Progenitor cell of endocrine pancreas (in vitro differentiated cells): ENCODE results near the gene OR9A2. TPM values are rescaled to one million over a fixed set of nuclear protein-coding genes. Genes with fewer than 3 reads are reported as not detected.
"Not testable (repeated sequence)": the region's sequence is repeated elsewhere in the genome, so short reads cannot be mapped to it uniquely, and the experiment has no call there.

Experiments
- DNase-seq: peaks from one replicate; pipeline ENCODE4 v3.0.0; 2021; ENCODE audit warnings: low spot score; ENCODE audit not compliant: unreplicated experiment
- H3K27ac Mint-ChIP-seq: 2 replicates; pipeline ENCODE4 v1.8.0; 2021; ENCODE audit warnings: mild to moderate bottlenecking, moderate library complexity, mixed read lengths
- H3K27me3 Mint-ChIP-seq: 2 replicates; pipeline ENCODE4 v1.8.0; 2021; ENCODE audit warnings: mixed read lengths
- H3K36me3 Mint-ChIP-seq: 2 replicates; pipeline ENCODE4 v1.8.0; 2022; ENCODE audit warnings: mixed read lengths; ENCODE audit not compliant: insufficient read depth
- H3K4me1 Mint-ChIP-seq: 2 replicates; pipeline ENCODE4 v1.8.0; 2021; ENCODE audit warnings: low read depth, mixed read lengths
- H3K4me3 Mint-ChIP-seq: 2 replicates; pipeline ENCODE4 v1.8.0; 2021; ENCODE audit warnings: low read depth, mild to moderate bottlenecking, moderate library complexity, mixed read lengths
- H3K9me3 Mint-ChIP-seq: 2 replicates; pipeline ENCODE4 v1.8.0; 2021; ENCODE audit warnings: low read depth, mixed read lengths
- CTCF ChIP-seq: fragments of 200-600 bp; sonication (generic); IDR thresholded peaks from one replicate; pipeline ENCODE4 v1.5.0; 2021; ENCODE audit warnings: antibody characterized with exemption, mild to moderate bottlenecking; ENCODE audit not compliant: unreplicated experiment
- total RNA-seq: library from RNA; stranded (reverse); gene quantifications from 2 replicates; pipeline ENCODE4 v1.2.1, GENCODE V29; 2021

OR9A2 gene
- total RNA-seq, 1 donor from 2014 or later = not detected

GRCh38 chr7:142992427-142992826 lies 34.5 kb downstream of the OR9A2 start:
- Mint-ChIP-seq H3K9me3 (peaks cover 18% of the 10 kb centered on the region), H3K4me1 (no peaks in the 10 kb centered on the region), H3K4me3 (no peak overlapping the region), H3K36me3 (no peaks in the 10 kb centered on the region), H3K27ac (no peak overlapping the region), H3K27me3 (no peaks in the 10 kb centered on the region)
- no peak for TF ChIP-seq CTCF
- DNase-seq = no peak

- Mint-ChIP-seq H3K27me3 (no peaks in the 10 kb centered on the region), H3K4me1 (no peaks in the 10 kb centered on the region)
These were observed 42.6 kb downstream of the OR9A2 start for GRCh38 chr7:142984297-142984696.

GRCh38 chr7:142983825-142984224 lies 43.1 kb downstream of the OR9A2 start:
- H3K4me1 Mint-ChIP-seq = no peaks in the 10 kb centered on the region
- no peak overlapping the region for H3K4me3 Mint-ChIP-seq
- H3K36me3 Mint-ChIP-seq = no peaks in the 10 kb centered on the region
- no peak for DNase-seq
- H3K27ac Mint-ChIP-seq = no peak overlapping the region
- H3K9me3 Mint-ChIP-seq = peaks cover 21% of the 10 kb centered on the region
- no peak for TF ChIP-seq CTCF
- no peaks in the 10 kb centered on the region for H3K27me3 Mint-ChIP-seq

More at GRCh38 chr7:142984297-142984696, 42.6 kb downstream of the OR9A2 start:
- Mint-ChIP-seq H3K9me3 (peaks cover 16% of the 10 kb centered on the region), H3K4me3 (no peak overlapping the region), H3K36me3 (no peaks in the 10 kb centered on the region), H3K27ac (no peak overlapping the region)
- no peak for DNase-seq
- TF ChIP-seq CTCF = no peak

GRCh38 chr7:142978402-142978801 lies 48.5 kb downstream of the OR9A2 start:
- H3K27me3 Mint-ChIP-seq, H3K27ac Mint-ChIP-seq, H3K36me3 Mint-ChIP-seq, DNase-seq, H3K4me1 Mint-ChIP-seq, H3K4me3 Mint-ChIP-seq: not testable (repeated sequence)
- H3K9me3 Mint-ChIP-seq = peaks cover 34% of the 10 kb centered on the region

Other genes starting within 250 kb of the OR9A2 start
- 24.8 and 28.8 TPM in 2 replicates for gene EPHB6, start 172.1 kb downstream of the OR9A2 start, total RNA-seq
- gene TRPV6, start 141.4 kb downstream of the OR9A2 start, total RNA-seq = 5.7 and 6.2 TPM in 2 replicates
- 0.13 and 0.14 TPM in 2 replicates for gene TRPV5, start 93.4 kb downstream of the OR9A2 start, total RNA-seq
- gene LLCFC1, start 87.6 kb downstream of the OR9A2 start, total RNA-seq = not detected in 2 replicates
- gene KEL, start 64.8 kb downstream of the OR9A2 start, total RNA-seq = 1.7 and 1.9 TPM in 2 replicates
- gene OR6V1, start 25.2 kb upstream of the OR9A2 start, total RNA-seq = not detected in 2 replicates
- gene PIP, start 104.9 kb upstream of the OR9A2 start, total RNA-seq = not detected in 2 replicates
- gene TAS2R39, start 156.3 kb upstream of the OR9A2 start, total RNA-seq = not detected in 2 replicates
- not detected in 2 replicates for gene TAS2R40, start 194.9 kb upstream of the OR9A2 start, total RNA-seq
- gene GSTK1, start 236.3 kb upstream of the OR9A2 start, total RNA-seq = 110 and 114 TPM in 2 replicates